ENCODE measurements around the gene OR56A1.

DNA sequence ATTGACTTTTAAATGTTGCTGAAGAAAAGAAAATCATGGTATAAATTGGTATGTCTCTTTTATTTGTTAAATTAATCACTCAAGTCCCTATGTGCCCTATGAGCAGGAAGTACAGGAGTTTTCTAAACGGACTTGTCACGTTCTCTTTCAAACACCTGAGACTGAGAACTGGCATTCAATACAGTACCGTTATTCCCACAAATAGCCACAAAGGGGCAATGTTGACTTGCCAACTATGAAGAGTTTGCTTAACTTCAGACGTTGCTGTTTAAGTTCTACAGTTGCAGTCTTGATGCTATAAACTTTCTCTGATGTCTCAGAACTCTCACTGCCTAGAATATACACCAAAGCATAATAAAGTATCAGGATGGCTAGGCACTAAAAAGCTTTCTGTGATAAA lies 7.6 kb downstream of the OR56A1 start:
- TF ChIP-seq, protein P1, sequence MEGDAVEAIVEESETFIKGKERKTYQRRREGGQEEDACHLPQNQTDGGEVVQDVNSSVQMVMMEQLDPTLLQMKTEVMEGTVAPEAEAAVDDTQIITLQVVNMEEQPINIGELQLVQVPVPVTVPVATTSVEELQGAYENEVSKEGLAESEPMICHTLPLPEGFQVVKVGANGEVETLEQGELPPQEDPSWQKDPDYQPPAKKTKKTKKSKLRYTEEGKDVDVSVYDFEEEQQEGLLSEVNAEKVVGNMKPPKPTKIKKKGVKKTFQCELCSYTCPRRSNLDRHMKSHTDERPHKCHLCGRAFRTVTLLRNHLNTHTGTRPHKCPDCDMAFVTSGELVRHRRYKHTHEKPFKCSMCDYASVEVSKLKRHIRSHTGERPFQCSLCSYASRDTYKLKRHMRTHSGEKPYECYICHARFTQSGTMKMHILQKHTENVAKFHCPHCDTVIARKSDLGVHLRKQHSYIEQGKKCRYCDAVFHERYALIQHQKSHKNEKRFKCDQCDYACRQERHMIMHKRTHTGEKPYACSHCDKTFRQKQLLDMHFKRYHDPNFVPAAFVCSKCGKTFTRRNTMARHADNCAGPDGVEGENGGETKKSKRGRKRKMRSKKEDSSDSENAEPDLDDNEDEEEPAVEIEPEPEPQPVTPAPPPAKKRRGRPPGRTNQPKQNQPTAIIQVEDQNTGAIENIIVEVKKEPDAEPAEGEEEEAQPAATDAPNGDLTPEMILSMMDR (IDR thresholded peaks at IDR 0.05; ENCODE audit: low read depth, low read length, missing input control): peak; percentile 68
- TF ChIP-seq RAD21 (IDR thresholded peaks at IDR 0.05): peak; percentile 88 to 94
- TF ChIP-seq EGR1 (IDR thresholded peaks at IDR 0.05; ENCODE audit: low read depth in 2 of 2): no peak
- TF ChIP-seq YY1 (IDR thresholded peaks at IDR 0.05): no peak
- TF ChIP-seq FOXA1 (IDR thresholded peaks at IDR 0.05): no peak
- TF ChIP-seq JUND (IDR thresholded peaks at IDR 0.05): no peak

All from liver (tissue), 3 donors.